HAP-1 (cell line): Measurements from ENCODE around the gene CYB5B.

ENCODE experiments used
- DNase-seq, 2 experiments: peaks; one replicate each; pipeline ENCODE4 v3.0.0-alpha.2; 2016 to 2020; ENCODE audit warnings: low spot score in 2 of 2
- H3K27me3 ChIP-seq: fragments of 250-450 bp; sonication (Bioruptor Pico); 2 replicates; pipeline ENCODE4 v1.5.1; 2020; ENCODE audit warnings: low read depth, mild to moderate bottlenecking, moderate library complexity
- H3K36me3 ChIP-seq: fragments of 250-450 bp; sonication (Bioruptor Pico); replicated peaks from 2 replicates; pipeline ENCODE4 v1.5.1; 2020; ENCODE audit warnings: mild to moderate bottlenecking
- H3K4me1 ChIP-seq: fragments of 250-450 bp; sonication (Bioruptor Pico); 2 replicates; pipeline ENCODE4 v1.5.1; 2020; ENCODE audit warnings: mild to moderate bottlenecking
- H3K4me3 ChIP-seq: fragments of 250-450 bp; sonication (Bioruptor Pico); 2 replicates; pipeline ENCODE4 v1.5.1; 2020; ENCODE audit warnings: mild to moderate bottlenecking, moderate library complexity
- H3K9me3 ChIP-seq: fragments of 250-450 bp; sonication (Bioruptor Pico); 2 replicates; pipeline ENCODE4 v1.5.1; 2020; ENCODE audit warnings: mild to moderate bottlenecking, moderate library complexity
- in situ Hi-C: fragments of 300-500 bp; cut with MboI; formaldehyde crosslinking; loops from 3 replicates; pipeline ENCODE4 v1.14.3; 2020; ENCODE audit warnings: low sequenced_read_pairs, inconsistent platforms, mixed read lengths

The CYB5B gene

DNA sequence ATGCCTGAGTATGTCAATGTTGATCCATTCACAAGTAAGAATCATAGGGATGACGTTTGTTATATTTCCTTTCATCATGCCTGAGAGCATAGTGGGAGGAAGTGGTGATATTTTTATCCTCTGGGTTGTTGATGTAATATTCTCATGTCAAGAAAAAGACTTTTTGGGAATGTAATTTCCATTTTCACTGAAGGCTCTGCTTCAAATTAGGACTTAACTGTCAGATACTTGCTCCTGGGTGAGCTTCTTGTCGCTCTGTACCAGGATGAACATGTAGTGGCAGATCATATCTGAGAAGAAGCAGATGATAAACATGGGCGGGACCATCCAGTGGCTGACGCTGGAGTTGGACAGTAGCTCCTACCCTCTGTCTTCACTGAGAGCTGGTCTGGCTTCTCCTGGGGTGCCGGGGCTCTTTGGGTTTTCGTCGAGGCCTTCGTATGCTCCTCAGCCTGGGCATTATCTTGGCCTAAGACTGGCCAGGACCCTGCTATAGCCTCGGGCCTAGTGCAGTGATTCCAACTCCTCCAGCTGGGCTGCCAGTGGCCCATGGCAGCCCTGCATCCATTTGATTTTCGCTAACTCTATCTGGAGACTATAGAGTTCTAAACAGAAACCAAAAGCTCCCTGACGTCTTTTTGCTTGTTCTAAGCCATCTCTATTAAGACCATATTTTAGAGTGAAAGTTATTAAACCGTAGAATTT is 19.7 kb downstream of the CYB5B start:
- in situ Hi-C loops: no loop called here
- no peaks in the 10 kb centered on the region for H3K27me3 ChIP-seq
- no peaks in the 10 kb centered on the region for H3K9me3 ChIP-seq
- H3K36me3 ChIP-seq: peaks cover 21% of the 10 kb centered on the region
- no peak for DNase-seq
- H3K4me1 ChIP-seq: peaks cover 8% of the 10 kb centered on the region
- no peak overlapping the region for H3K4me3 ChIP-seq

DNA sequence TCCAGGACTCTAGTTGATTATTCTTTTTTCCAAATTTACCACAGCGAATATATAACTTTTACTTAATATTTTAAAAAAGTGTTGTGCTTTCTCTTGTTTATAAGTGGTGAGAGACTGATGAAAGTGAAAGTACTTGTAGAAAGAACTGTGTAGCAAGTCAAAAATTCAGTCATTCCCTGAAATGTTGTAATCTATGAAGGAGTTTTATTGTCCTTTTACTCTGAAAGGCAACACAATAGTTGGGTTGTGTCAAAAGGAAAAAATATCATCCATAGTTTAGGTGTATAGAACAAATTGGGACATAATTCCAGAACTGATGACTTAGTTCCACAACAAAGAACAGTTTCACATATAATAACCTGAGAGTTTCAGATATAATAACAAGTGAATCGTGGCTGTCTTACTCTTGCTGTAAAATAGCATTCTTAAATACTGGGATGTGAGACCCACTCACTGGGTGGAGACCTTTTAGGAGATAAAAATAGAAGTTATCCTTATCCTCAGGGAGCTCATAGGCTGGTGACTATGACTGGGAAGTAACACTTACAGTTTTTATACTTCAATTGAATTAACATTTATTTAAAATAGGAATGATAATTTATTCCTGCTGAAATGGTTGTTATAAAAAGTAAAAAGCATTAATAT is 20.6 kb downstream of the CYB5B start:
- H3K9me3 ChIP-seq: no peaks in the 10 kb centered on the region
- H3K36me3 ChIP-seq: peaks cover 26% of the 10 kb centered on the region
- H3K4me3 ChIP-seq: no peak overlapping the region
- in situ Hi-C loops: no loop called here
- H3K4me1 ChIP-seq: peaks cover 8% of the 10 kb centered on the region
- no peaks in the 10 kb centered on the region for H3K27me3 ChIP-seq
- no peak for DNase-seq

DNA sequence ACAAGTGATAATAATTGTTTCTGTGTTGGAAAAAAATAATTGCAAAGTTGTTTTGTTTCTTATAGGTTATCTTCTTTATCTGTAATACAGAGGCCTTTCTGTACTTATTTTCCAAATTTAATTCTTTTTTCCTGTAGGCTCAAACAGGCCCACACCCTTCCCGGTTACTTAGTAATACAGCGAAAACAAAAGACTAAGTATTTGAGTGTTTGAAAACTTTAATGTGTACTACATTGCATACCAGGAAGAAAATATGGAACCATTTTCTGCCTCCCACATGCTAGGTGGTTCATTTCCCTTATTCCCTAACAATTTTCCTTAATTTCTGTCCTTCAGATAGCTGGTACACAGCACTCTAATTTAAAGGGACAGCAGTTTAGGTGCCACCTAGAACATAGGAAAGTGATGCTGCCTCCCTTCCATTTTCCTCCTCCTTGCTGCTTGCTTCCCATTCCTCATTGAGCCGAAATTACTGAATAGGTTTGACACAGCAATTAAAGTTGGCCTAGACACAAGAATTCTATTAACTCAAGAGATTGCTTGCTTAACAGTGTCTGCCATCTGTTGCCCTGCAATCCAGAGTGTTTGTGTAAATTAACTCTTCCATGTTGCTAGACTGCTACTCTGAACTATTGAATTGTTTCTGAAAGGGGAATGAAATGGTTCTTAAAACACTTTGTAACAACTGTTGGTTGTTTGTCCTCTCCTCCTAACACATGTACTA is 24.2 kb downstream of the CYB5B start:
- Histone ChIP-seq H3K4me3 (no peak overlapping the region), H3K4me1 (peaks cover 8% of the 10 kb centered on the region), H3K9me3 (no peaks in the 10 kb centered on the region), H3K36me3 (peaks cover 33% of the 10 kb centered on the region), H3K27me3 (no peaks in the 10 kb centered on the region)
- in situ Hi-C loops: no loop called here
- no peak for DNase-seq

DNA sequence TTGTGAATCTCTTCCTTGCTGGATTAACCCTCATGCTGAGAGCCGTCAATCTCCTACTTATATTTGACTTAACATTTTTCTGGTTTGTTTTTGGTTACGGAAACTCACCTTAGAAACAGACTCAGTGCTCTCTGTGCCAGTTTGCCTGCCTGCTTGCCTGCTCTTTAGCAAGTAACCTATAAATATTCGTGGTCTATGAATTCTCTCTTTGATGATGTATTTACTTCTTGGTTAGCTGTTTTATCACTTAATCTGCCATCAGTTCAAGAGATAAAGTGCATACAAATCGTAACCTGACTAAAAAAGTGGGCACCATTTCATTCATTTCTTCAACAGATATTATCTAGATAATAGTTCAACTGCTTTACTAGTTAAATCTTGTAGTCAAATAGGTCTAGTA is 26.7 kb downstream of the CYB5B start:
- H3K36me3 ChIP-seq: peaks cover 33% of the 10 kb centered on the region

DNA sequence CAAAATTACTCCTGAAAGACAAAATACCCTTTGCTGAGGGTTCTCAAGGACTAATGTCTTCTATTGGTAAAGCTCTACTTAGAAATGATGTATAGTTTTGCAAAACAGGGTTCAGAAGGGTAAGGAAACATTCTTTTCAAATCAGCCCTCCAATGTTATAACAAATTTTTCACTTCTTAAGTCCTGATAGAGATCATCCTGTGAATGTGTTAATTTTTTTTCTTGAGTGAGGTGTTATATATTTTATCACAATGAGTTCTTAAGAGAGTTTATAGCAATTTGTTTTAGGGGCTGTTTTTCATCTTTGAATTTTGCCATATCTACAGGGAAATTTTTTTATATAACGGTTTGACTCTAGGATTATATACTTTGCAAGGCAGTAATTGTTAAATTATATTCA is 29.5 kb downstream of the CYB5B start:
- Histone ChIP-seq H3K27me3 (no peaks in the 10 kb centered on the region), H3K4me3 (no peak overlapping the region), H3K36me3 (peaks cover 18% of the 10 kb centered on the region), H3K9me3 (no peaks in the 10 kb centered on the region), H3K4me1 (no peaks in the 10 kb centered on the region)
- DNase-seq: no peak
- in situ Hi-C loops: no loop called here

More for the DNA sequence above, 26.7 kb downstream of the CYB5B start:
- H3K9me3 ChIP-seq: no peaks in the 10 kb centered on the region
- no peak overlapping the region for H3K4me3 ChIP-seq
- in situ Hi-C loops: no loop called here
- H3K27me3 ChIP-seq: no peaks in the 10 kb centered on the region
- H3K4me1 ChIP-seq: no peaks in the 10 kb centered on the region
- no peak for DNase-seq

DNA sequence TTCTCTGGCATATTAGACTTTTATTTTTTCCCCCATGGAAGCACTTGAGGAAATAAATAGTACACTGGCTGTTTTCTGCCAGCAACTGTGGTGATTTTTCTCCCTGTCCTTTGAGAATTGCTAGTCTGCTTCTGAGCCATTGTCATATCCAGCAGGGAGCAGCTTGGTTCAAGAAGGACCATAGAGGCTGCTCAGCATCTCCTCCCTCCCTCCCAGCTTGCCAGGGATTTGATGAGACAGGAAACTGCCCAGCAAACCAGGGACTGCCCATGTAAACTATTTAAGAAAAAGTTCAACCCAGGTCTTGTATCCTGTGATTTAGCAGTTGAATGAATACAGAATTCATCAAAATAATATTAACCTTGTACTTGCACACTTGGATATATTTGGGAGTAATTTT is 39.5 kb downstream of the CYB5B start:
- H3K4me1 ChIP-seq: no peaks in the 10 kb centered on the region

DNA sequence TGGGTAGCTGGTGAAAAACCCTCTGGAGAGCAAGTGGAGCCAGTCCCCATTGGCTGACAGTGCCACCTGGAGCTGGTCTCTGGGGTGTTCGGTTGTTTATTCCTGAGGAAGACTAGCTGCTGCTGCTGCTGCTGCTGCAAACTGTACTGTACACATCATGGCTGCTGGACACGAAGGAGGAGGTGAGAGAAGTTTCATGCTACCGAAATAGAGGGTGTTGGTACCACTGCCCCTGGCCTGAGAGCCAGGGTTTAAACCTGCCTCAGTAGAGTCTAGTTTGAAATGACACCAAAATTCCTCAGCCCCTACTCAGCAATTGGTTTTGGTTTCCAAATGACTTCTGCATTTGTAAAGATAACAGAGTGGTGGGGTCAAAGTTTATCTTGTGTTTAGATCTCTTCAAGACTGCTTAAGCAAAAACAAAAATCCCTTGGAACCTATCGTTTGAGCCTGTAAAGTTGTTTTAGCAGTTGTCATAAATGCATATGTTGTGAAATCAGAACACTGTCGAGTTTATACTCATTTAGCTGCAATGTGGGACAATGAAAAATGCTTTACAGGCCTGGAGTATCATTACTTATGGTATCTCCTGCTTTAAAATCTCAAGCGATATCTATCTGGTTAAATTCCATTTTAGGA is 40.8 kb downstream of the CYB5B start:
- no peak overlapping the region for H3K4me3 ChIP-seq
- DNase-seq: no peak
- H3K36me3 ChIP-seq: peaks cover 8% of the 10 kb centered on the region; the same call in 1 of the 2 replicates
- H3K27me3 ChIP-seq: no peaks in the 10 kb centered on the region
- no peaks in the 10 kb centered on the region for H3K4me1 ChIP-seq
- in situ Hi-C loops: no loop called here
- no peaks in the 10 kb centered on the region for H3K9me3 ChIP-seq

More for the DNA sequence above, 39.5 kb downstream of the CYB5B start:
- no peak overlapping the region for H3K4me3 ChIP-seq
- H3K36me3 ChIP-seq: peaks cover 14% of the 10 kb centered on the region
- DNase-seq: no peak
- H3K9me3 ChIP-seq: no peaks in the 10 kb centered on the region
- in situ Hi-C loops: no loop called here
- no peaks in the 10 kb centered on the region for H3K27me3 ChIP-seq

DNA sequence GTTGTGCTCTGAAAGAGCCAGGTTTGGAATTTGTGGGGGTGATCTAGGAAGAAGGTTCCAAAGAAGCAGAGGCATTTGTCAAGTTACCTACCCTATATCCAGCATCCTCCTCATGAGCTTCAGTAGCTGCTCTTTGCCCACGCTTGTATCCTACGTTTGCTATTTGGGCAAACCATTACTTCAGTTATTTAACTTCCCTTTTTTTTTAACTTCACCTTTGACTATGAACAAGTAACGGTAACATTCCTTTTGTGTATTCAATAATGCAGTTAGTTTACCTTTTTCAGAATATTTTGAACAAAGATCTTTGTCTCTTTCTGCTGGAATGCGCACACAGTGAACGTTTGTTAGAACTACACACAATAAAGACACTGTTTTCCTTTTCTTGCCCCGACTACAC is 41.5 kb downstream of the CYB5B start:
- DNase-seq: no peak
- peaks cover 8% of the 10 kb centered on the region; the same call in 1 of the 2 replicates for H3K36me3 ChIP-seq
- in situ Hi-C loops: no loop called here
- H3K4me3 ChIP-seq: no peak overlapping the region
- H3K4me1 ChIP-seq: no peaks in the 10 kb centered on the region
- no peaks in the 10 kb centered on the region for H3K27me3 ChIP-seq
- H3K9me3 ChIP-seq: no peaks in the 10 kb centered on the region

DNA sequence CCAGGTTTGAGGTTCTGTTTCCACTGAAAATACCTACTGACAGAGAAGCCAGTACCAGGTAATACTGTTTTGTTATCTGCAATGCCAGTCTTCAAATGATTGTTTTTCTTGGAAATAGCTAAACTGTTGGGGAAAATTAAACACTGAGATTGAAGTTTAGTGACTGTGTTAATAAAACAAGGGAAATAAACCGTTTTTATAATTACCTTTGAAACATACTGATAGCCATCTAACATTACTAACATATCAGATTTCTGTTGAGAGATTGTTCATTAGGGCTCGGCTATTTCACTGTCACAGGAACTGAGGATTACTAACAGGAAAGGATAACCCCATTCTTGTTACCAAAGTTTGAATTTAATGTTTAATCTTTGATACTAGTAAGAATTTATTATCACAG is 42.1 kb downstream of the CYB5B start:
- no peaks in the 10 kb centered on the region for H3K9me3 ChIP-seq
- peaks cover 8% of the 10 kb centered on the region; the same call in 1 of the 2 replicates for H3K36me3 ChIP-seq
- no peak overlapping the region for H3K4me3 ChIP-seq
- H3K4me1 ChIP-seq: no peaks in the 10 kb centered on the region
- no peak for DNase-seq
- H3K27me3 ChIP-seq: no peaks in the 10 kb centered on the region
- in situ Hi-C loops: no loop called here

DNA sequence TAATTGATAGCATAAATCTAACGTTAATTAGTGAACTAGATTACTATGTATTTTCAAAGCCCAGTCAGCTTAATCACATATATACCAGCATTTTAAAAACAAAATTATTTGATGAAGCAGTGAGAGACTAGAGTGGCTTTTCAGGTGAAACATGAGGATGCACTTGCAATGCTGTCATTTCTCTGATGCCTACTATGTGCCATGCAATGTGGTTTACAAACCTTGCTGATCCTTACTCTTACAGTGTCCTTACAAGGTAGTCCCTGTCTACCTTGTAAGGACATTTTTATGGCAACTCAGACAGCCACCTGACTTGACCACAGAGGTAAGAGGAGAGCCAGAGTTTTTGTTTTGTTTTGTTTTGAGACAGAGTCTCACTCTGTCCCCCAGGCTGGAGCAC is 42.7 kb downstream of the CYB5B start:
- no peak for DNase-seq
- H3K9me3 ChIP-seq: no peaks in the 10 kb centered on the region
- no peaks in the 10 kb centered on the region for H3K27me3 ChIP-seq
- in situ Hi-C loops: no loop called here
- H3K4me3 ChIP-seq: no peak overlapping the region
- peaks cover 8% of the 10 kb centered on the region; the same call in 1 of the 2 replicates for H3K36me3 ChIP-seq
- no peaks in the 10 kb centered on the region for H3K4me1 ChIP-seq

DNA sequence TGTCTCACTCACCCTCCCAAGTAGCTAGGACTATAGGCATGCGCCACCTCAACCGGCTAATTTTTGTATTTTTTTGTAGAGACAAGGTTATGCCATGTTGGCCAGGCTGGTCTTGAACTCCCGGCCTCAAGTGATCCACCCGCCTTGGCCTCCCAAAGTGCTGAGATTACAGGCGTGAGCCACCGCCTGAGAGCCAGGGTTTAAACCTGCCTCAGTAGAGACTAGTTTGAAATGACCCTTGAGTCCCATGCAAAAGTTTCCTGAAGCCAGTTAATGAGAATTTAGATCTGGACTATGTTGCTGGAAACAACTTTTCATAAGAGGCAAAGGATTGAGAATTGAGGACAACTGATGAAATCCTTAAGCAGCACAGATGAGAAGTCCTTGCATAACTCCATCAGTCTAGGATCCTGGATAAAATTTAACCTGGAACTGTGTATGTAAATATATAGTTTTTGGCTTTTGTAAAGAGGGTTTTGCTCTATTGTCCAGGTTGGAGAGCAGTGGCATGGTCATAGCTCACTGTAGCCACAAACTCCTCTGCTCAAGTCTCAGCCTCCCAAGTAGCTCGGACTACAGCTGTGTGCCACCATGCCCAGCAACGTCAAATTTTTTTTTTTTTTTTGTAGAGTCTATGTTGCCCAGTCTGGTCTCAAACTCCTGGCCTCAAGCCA is 43.2 kb downstream of the CYB5B start:
- in situ Hi-C loops: no loop called here
- H3K27me3 ChIP-seq: no peaks in the 10 kb centered on the region

DNA sequence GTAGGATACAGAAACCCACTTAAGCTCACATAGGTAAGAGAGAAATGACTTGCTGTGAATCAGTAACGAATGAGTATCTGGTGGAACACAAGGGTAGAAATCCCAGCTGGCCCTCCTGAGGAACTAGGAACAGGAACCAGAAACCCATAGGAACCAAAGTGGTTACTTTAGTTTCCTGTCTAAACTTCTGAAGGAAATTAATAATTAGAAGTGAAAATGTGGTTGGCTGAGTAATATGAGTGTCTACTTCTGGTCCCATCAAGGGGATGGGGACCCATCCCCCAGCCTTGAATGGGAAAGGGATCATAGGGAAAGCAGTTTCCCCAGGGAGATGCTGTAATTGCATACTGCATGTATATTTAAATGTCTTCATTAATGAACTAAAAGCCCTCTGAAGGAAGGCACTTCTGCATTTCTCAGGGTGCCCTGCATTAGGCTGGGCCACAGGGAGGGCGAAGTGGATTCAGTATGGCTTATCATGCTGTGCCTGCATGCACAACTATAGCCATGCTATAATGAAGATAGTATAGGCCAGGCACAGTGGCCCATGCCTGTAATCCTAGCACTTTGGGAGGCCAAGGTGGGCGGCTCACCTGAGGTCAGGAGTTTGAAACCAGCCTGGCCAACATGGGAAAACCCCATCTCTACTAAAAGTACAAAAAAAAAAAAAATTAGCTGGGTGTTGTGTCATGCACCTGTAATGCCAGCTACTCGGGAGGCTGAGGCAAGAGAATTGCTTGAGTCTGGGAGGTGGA is 45.6 kb downstream of the CYB5B start:
- H3K4me1 ChIP-seq: no peaks in the 10 kb centered on the region

More for the DNA sequence above, 43.2 kb downstream of the CYB5B start:
- H3K36me3 ChIP-seq: peaks cover 8% of the 10 kb centered on the region; the same call in 1 of the 2 replicates
- DNase-seq: no peak
- H3K9me3 ChIP-seq: no peaks in the 10 kb centered on the region
- H3K4me3 ChIP-seq: no peak overlapping the region
- no peaks in the 10 kb centered on the region for H3K4me1 ChIP-seq

DNA sequence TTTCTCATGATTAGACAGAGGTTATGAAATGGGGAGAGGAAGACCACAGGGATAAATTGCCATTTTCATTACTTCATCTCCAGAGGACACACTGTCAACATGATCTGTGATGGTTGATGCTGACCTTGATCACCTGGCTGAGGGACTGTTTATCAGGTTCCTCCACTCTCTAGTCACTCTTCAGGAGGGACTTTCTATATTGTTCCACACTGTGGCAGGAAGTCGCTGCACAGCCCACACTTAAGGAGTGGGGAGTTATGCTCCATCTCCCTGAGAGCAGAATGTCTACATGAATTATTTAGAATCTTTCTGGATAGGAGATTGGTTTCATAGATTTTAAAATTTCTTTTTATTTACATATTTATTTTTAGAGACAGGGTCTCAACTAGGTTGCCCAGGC is 46.7 kb downstream of the CYB5B start:
- no peaks in the 10 kb centered on the region for H3K27me3 ChIP-seq
- peaks cover 8% of the 10 kb centered on the region; the same call in 1 of the 2 replicates for H3K36me3 ChIP-seq
- H3K4me3 ChIP-seq: no peak overlapping the region
- H3K9me3 ChIP-seq: no peaks in the 10 kb centered on the region
- no peak for DNase-seq
- in situ Hi-C loops: no loop called here
- no peaks in the 10 kb centered on the region for H3K4me1 ChIP-seq

More for the DNA sequence above, 45.6 kb downstream of the CYB5B start:
- no peak overlapping the region for H3K4me3 ChIP-seq
- DNase-seq: no peak
- H3K9me3 ChIP-seq: no peaks in the 10 kb centered on the region
- no peaks in the 10 kb centered on the region for H3K27me3 ChIP-seq
- in situ Hi-C loops: no loop called here
- H3K36me3 ChIP-seq: peaks cover 8% of the 10 kb centered on the region; the same call in 1 of the 2 replicates
